NCI-H460 (cell line): ENCODE measurements around the gene CTNNBIP1. TPM values are rescaled to one million over a fixed set of nuclear protein-coding genes. Genes with fewer than 3 reads are reported as not detected.

Experiments used
- DNase-seq: peaks from one replicate; pipeline ENCODE4 v3.0.0-alpha.2; 2016; ENCODE audit warnings: low read depth; ENCODE audit errors: extremely low read depth
- total RNA-seq: library from RNA; depleted of rRNA; stranded (reverse); fragments of >200 nt; shearing (Covaris generic); gene quantifications from 2 replicates; pipeline ENCODE4 v1.2.3, GENCODE V29; 2014

CTNNBIP1 gene
- total RNA-seq, 1 experiment from 2014 or later = 5.4 TPM

- DNase-seq = no peak
Observed at GRCh38 chr1:9905010-9905409, 5.1 kb downstream of the CTNNBIP1 start.

DNA sequence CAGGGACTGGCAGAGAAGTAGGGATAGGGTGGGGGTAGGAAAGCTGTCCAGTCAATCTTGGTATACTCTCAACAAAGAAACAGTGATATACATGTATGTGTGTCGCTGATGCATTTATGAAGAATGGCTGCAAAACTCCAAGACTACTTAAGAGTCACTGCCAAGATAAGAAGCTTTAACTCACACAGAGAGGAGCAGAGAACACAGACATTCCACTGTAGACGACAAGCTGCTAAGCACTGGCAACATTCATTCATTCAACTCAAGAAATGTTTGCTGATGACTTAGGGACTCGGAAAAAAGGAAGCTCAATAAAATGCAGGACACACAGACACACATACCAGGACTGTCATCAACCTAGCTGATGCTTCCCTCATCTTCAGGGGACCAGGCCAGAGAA is 5.5 kb downstream of the CTNNBIP1 start:
- DNase-seq = no peak

- DNase-seq = no peak
Observed at GRCh38 chr1:9903801-9904527, 6.1 kb downstream of the CTNNBIP1 start.

- no peak for DNase-seq
Observed at GRCh38 chr1:9902060-9902452, 8.0 kb downstream of the CTNNBIP1 start.

GRCh38 chr1:9901148-9902059 is 8.7 kb downstream of the CTNNBIP1 start:
- DNase-seq = no peak

GRCh38 chr1:9900142-9901043 is 9.7 kb downstream of the CTNNBIP1 start:
- no peak for DNase-seq

- DNase-seq = no peak
Observed at GRCh38 chr1:9894115-9894514, 16.0 kb downstream of the CTNNBIP1 start.

DNA sequence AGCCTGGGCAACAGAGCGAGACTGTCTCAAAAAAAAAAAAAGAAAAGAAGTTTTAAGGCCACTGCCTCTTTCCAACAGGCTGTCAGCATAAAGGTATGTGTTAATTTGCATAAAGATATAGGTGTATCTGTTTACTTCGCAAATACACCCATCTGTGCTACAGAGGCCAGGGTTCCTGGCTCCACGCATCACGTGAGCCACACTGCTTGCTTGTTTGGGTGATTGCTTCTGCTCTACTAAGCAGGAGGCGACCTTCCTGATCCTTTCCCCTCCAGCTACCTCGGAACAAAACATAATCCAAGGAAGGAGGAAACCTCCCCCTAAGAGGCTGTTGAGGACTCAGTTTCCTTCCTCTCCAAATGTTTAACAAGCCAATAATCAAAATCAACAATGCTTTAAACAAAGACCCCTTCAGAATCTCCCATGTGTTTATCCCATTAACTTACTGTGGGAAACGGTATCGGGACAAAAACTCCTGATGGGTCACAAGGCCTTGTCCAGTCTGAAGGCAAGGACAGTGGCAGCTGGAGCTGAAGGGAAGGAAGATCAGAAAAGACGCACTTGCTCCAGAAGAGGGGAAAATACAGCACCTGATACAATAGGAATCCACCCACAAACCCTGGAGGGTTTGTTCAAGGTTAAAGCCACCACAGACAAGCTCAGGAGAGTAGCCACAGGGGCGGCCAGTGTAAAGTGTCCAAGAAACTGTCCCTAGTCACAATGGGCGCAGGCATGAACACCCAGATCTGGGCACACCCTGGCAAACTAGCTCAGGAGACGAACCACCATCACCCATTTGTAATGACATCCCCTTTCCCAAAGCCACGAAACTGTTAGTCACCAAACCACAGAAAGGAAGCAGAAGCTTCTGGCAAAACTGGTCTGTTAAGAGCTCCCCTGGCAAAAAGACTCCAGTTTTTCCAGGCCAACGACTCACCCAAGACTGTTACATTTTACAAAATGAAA is 17.2 kb downstream of the CTNNBIP1 start:
- no peak for DNase-seq

- no peak for DNase-seq
Observed at GRCh38 chr1:9891207-9891606, 18.9 kb downstream of the CTNNBIP1 start.

- DNase-seq = no peak
Observed at GRCh38 chr1:9890224-9890731, 19.8 kb downstream of the CTNNBIP1 start.

DNA sequence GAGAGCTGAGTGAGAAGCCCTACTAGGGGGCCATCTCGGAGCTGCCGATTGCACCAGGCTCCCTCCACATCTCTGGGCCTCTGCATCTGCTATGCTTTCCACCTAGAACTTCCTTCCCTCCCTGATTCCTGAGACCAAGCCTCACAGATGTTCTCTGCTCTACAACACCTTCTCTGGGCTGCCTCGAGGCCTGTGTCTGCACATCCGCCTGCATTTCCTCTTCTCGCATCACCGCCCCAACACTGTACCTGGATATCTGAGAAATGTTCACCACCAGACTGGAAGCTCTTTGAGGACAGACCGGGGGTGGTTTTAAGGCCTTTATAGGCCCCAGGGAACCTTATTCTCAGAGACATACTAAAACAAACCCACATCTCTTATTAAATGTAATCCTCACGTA is 20.7 kb downstream of the CTNNBIP1 start:
- DNase-seq = no peak

DNA sequence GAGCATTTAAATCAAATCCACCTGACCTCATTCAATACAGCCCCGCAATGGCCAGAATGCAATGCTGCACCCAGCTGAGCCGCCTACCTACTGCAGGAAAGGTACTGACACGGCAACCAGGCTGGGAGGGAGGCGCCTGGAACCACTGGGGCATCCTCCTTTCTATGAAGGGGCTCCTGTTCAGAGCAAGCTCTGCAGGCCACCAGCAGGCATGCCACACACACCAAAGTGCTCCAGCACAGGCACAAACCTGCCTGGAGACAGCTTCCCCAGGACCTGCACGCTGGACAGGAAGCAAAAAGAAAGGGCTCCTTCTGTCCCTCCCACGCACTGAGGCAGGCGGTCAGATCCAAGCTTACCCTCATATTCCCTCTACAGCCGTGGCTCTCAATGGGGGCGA is 21.2 kb downstream of the CTNNBIP1 start:
- DNase-seq = no peak

GRCh38 chr1:9887070-9887469 is 23.0 kb downstream of the CTNNBIP1 start:
- DNase-seq = no peak

DNA sequence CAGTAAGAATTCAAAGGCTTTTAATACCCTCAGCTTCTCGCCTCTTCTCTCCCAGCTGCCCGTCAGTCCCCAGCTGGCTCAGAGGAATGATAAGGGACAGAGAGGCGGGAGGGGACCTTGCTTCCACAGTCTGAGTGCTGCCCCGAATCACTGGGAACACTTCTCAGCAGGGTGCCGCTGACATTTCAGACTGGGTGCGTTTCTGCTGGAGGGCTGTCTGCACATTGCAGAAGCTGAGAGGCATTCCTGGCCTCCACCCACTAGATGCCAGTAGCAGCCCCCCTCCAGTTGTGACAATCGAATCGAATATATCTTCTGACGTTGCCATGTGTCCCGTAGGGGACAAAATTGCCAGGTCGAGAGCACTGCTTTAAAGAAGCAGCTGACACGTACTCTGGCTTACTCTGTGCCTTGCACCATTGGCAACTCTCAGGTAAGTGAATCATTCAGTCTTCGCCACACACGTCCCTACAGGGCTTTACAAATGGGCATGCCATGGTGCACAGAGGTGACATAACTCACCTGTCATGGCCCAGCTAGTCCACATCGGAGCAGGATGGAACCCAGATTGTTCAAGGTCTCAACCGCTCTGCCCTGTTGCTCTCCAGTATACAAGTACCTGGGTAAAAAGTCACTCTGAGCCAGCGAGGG is 23.9 kb downstream of the CTNNBIP1 start:
- DNase-seq = no peak

DNA sequence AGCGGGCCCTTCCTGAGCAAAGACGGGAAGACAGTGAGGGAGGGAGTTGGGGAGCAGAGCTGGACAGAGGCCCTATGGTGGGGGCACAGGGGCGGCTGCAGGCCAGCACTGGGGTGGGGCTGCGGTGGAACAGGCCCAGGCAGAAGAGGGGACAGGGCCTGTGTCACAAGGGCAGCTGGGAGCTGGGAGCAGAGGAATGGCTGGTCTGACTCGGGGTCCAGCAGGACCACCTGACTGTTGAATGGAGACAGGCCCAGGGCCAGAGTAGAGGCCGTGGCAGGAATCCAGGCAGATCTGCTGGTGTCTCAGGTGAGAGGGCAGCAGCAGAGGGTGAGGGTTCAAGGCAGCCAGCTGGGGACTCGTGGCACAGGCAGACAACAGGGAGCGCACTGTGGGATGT is 25.3 kb downstream of the CTNNBIP1 start:
- DNase-seq = no peak

GRCh38 chr1:9883585-9884449 is 26.3 kb downstream of the CTNNBIP1 start:
- no peak for DNase-seq

GRCh38 chr1:9882945-9883303 is 27.1 kb downstream of the CTNNBIP1 start:
- DNase-seq = no peak

DNA sequence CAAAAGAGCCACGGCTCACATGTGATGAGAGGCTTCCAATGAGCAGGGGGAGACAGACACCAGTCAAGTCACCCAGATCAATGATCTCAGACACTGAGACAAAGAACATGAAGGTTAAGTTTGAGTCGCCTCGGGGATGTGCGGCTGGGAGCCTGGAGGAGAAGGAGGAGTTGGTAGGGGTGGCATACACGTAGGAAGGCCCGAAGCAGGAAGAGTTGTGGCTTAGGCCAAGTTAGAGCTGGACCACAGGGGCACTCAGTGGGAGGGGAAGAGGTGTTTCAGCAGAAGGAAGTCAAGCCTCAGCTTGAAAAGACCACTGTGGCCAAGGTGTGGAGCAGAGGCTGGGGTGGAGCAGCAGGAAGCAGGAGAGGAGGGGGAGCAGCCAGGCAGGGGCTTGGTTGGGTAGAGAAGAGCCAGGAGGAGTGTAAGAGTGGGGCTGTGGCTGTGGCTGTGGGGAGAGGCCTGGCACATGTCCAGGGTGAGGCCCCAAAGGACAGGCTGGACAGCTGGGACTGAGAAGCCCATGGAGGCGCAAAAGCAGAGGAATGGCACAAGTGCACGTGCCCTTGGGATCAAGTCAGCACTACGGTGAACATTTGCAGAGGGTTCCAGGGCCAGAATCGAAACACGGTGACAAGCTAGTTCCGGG is 27.6 kb downstream of the CTNNBIP1 start:
- no peak for DNase-seq
